BJ (cell line): Measurements from ENCODE around the gene DISP3. TPM values are rescaled to one million over a fixed set of nuclear protein-coding genes. Genes with fewer than 3 reads are reported as not detected.

Source experiments
- CTCF ChIA-PET: fragments of 350-600 bp; formaldehyde crosslinking; extraction: SDS; loops from one replicate; lab custom pipeline; 2021; ENCODE audit warnings: antibody characterized with exemption, inconsistent platforms; lab: Yijun Ruan, JAX
- POLR2A ChIA-PET: fragments of 300-600 bp; sonication (Branson Sonifier 250); formaldehyde crosslinking; extraction: SDS; loops from one replicate; lab custom pipeline; 2021; ENCODE audit warnings: antibody characterized with exemption; lab: Charles Lee
- DNase-seq: peaks from one replicate; pipeline ENCODE4 v3.0.0-alpha.2; 2011; ENCODE audit warnings: low read depth
- H3K27me3 ChIP-seq: 2 replicates; pipeline ENCODE4 v1.6.0; 2011; ENCODE audit warnings: low read length; ENCODE audit not compliant: control insufficient read depth, insufficient read depth
- H3K36me3 ChIP-seq: 2 replicates; pipeline ENCODE4 v1.5.1; 2011; ENCODE audit warnings: low read length; ENCODE audit not compliant: control insufficient read depth, insufficient read depth
- H3K4me3 ChIP-seq: 2 replicates; pipeline ENCODE4 v1.5.1; 2011; ENCODE audit warnings: low read depth, mild to moderate bottlenecking, control low read depth, low read length
- polyA plus RNA-seq: library from polyadenylated mRNA; depleted of rRNA; stranded (reverse); fragments of >200 nt; gene quantifications from 2 replicates; pipeline ENCODE4 v1.2.3, GENCODE V29; 2011
- TF ChIP-seq, protein P1 (sequence below): IDR thresholded peaks from 2 replicates; pipeline ENCODE4 v1.5.1; 2011; ENCODE audit warnings: low read depth, mild to moderate bottlenecking, control low read depth, inconsistent platforms, low read length, moderate library complexity; ENCODE audit not compliant: insufficient read depth

The DISP3 gene
- polyA plus RNA-seq, 1 experiment, result 0.02 TPM

DNA sequence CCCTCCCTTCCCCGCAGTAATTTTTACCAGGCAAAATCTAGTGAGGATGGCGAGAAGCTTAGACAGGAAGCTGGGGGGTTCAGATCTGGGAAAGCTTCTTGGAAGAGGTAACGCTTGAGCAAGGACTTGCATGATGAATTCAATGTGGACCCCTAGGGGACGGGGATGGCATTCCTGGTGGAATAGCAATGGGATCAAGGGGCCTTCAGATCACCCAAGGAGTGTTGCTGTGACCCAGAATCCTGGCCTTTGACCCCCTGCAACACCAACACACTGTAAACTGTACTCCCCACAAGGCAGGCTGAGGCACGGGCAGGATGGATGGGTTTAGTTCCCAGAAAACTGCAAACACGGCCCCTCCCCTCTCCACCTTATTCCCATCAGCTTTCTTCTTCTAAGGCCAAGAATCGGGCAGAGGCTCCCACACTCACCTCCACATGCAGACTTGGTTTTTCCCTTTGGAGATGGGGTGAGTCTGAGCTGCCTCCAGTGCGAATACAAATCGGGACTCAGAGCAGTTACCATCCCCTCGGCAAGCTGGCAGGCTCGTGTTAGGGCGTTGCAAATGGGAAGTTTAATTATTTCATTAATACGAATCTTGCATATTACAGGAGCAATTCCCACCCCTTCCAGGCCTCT lies 20.1 kb downstream of the DISP3 start:
- H3K27me3 ChIP-seq, result no peaks in the 10 kb centered on the region
- H3K4me3 ChIP-seq, result no peak overlapping the region
- ChIA-PET POLR2A (no interaction called here), CTCF (no interaction called here)
- no peak for DNase-seq
- H3K36me3 ChIP-seq, result no peaks in the 10 kb centered on the region
- TF ChIP-seq, protein P1, sequence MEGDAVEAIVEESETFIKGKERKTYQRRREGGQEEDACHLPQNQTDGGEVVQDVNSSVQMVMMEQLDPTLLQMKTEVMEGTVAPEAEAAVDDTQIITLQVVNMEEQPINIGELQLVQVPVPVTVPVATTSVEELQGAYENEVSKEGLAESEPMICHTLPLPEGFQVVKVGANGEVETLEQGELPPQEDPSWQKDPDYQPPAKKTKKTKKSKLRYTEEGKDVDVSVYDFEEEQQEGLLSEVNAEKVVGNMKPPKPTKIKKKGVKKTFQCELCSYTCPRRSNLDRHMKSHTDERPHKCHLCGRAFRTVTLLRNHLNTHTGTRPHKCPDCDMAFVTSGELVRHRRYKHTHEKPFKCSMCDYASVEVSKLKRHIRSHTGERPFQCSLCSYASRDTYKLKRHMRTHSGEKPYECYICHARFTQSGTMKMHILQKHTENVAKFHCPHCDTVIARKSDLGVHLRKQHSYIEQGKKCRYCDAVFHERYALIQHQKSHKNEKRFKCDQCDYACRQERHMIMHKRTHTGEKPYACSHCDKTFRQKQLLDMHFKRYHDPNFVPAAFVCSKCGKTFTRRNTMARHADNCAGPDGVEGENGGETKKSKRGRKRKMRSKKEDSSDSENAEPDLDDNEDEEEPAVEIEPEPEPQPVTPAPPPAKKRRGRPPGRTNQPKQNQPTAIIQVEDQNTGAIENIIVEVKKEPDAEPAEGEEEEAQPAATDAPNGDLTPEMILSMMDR, result no peak

DNA sequence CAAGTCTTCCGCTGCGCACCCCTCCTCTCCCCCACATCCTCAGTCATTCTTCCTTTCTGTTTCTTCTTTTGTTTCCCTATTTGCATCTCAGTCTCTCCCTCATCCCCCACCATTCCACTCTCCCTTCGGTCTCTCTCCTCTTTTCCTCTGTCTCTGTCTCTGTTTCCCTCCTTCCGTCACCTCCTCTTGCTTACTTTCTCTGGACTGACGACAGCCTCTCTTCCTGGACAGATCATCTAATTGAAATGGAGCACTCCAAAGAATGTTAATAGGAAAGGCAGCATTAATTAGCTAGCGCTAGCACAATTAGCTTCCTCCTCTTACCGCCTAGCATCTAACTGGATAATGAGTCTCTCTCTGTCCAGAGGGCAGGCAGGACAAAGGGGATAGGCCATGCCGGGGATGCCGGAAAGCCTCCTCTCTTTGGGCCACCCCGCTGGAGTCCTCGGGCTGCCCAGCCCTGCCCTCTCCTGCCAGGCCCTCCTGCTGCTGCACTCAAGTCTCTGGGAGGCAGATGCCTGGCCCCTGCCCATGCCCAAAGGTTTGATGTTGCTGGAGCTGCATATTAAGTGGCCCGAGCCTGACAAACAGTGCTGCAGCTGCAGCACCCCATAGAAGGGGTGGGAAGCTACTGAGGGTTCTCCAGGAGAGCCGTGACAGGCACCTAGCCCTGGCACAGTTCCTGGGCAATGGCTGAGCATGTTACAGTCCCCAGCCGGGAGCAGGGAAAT lies 20.8 kb downstream of the DISP3 start:
- TF ChIP-seq, protein P1, result no peak
- Histone ChIP-seq H3K27me3 (no peaks in the 10 kb centered on the region), H3K36me3 (no peaks in the 10 kb centered on the region), H3K4me3 (no peak overlapping the region)
- no peak for DNase-seq
- ChIA-PET CTCF (no interaction called here), POLR2A (no interaction called here)

GRCh38 chr1:11500881-11501280 lies 21.9 kb downstream of the DISP3 start:
- Histone ChIP-seq H3K36me3 (no peaks in the 10 kb centered on the region), H3K4me3 (no peak overlapping the region), H3K27me3 (no peaks in the 10 kb centered on the region)
- POLR2A ChIA-PET, result no interaction called here
- TF ChIP-seq, protein P1, result no peak
- DNase-seq, result no peak
- CTCF ChIA-PET, result no interaction called here

GRCh38 chr1:11501491-11501897 lies 22.5 kb downstream of the DISP3 start:
- CTCF ChIA-PET, result no interaction called here
- no peaks in the 10 kb centered on the region for H3K36me3 ChIP-seq
- POLR2A ChIA-PET, result no interaction called here
- no peaks in the 10 kb centered on the region for H3K27me3 ChIP-seq
- TF ChIP-seq, protein P1, result no peak
- no peak overlapping the region for H3K4me3 ChIP-seq
- DNase-seq, result no peak

GRCh38 chr1:11501906-11502485 lies 23.0 kb downstream of the DISP3 start:
- ChIA-PET POLR2A (no interaction called here), CTCF (interaction anchor here (1.7 kb wide), 1 partner anchor 8 kb away, joined by 5 read pairs; no protein-coding TSS in a partner anchor)
- H3K27me3 ChIP-seq, result no peaks in the 10 kb centered on the region
- H3K36me3 ChIP-seq, result no peaks in the 10 kb centered on the region
- no peak overlapping the region for H3K4me3 ChIP-seq
- DNase-seq, result no peak
- TF ChIP-seq, protein P1, result no peak
